GM23338 (cell line): Measurements from ENCODE around the gene PTAFR. TPM values are rescaled to one million over a fixed set of nuclear protein-coding genes. Genes with fewer than 3 reads are reported as not detected.
A peak's percentile ranks its signal among the peaks of the same experiment; 100 is the strongest.

Source experiments
- ATAC-seq: fragments of 200-7000 bp; cut with Tn5 transposase; 3 replicates; pipeline ENCODE4 v1.9.1; 2020
- DNase-seq: peaks from one replicate; pipeline ENCODE4 v3.0.0-alpha.2; 2015; ENCODE audit warnings: low spot score
- H2AFZ ChIP-seq: fragments of 200-600 bp; sonication (generic); 2 replicates; pipeline ENCODE4 v1.8.0; 2016; ENCODE audit warnings: antibody characterized with exemption, mild to moderate bottlenecking, moderate library complexity
- H3F3A ChIP-seq: fragments of 200-600 bp; sonication (generic); replicated peaks from 2 replicates; pipeline ENCODE4 v1.8.0; 2017; ENCODE audit warnings: antibody characterized with exemption, mixed run types, low read depth
- H3K27ac ChIP-seq: fragments of 200-600 bp; sonication (generic); 2 replicates; pipeline ENCODE4 v1.6.1; 2016; ENCODE audit warnings: low read depth
- H3K27me3 ChIP-seq: fragments of 200-600 bp; sonication (generic); 2 replicates; pipeline ENCODE4 v1.8.0; 2016; ENCODE audit warnings: mild to moderate bottlenecking, mixed run types, moderate library complexity; ENCODE audit not compliant: insufficient read depth
- H3K36me3 ChIP-seq: fragments of 200-600 bp; sonication (generic); 2 replicates; pipeline ENCODE4 v1.8.0; 2016; ENCODE audit warnings: mild to moderate bottlenecking; ENCODE audit not compliant: insufficient read depth
- H3K4me1 ChIP-seq: fragments of 200-600 bp; sonication (generic); 2 replicates; pipeline ENCODE4 v1.8.0; 2016; ENCODE audit warnings: mild to moderate bottlenecking, moderate library complexity; ENCODE audit not compliant: insufficient read depth
- H3K4me2 ChIP-seq: fragments of 200-600 bp; sonication (generic); 2 replicates; pipeline ENCODE4 v1.7.1; 2017; ENCODE audit warnings: mixed run types
- H3K4me3 ChIP-seq: fragments of 200-600 bp; sonication (generic); 2 replicates; pipeline ENCODE4 v1.6.1; 2016; ENCODE audit warnings: mixed run types
- H3K79me2 ChIP-seq: fragments of 200-600 bp; sonication (generic); replicated peaks from 2 replicates; pipeline ENCODE4 v1.8.0; 2017; ENCODE audit warnings: mild to moderate bottlenecking; ENCODE audit not compliant: insufficient read depth
- H3K9me2 ChIP-seq: fragments of 200-600 bp; sonication (generic); 2 replicates; pipeline ENCODE4 v1.8.0; 2017; ENCODE audit not compliant: insufficient read depth
- H4K20me1 ChIP-seq: fragments of 200-600 bp; sonication (generic); replicated peaks from 2 replicates; pipeline ENCODE4 v1.8.0; 2017; ENCODE audit warnings: mild to moderate bottlenecking; ENCODE audit not compliant: insufficient read depth
- H3K27ac Mint-ChIP-seq: 2 replicates; pipeline ENCODE4 v1.8.0; 2020; ENCODE audit warnings: inconsistent platforms, mild to moderate bottlenecking, moderate library complexity, mixed read lengths
- H3K27me3 Mint-ChIP-seq: 3 replicates; pipeline ENCODE4 v1.8.0; 2022; ENCODE audit warnings: low read depth, mild to moderate bottlenecking, moderate library complexity, mixed read lengths, inconsistent platforms; ENCODE audit not compliant: insufficient read depth, poor library complexity
- H3K36me3 Mint-ChIP-seq: 3 replicates; pipeline ENCODE4 v1.8.0; 2021; ENCODE audit warnings: low read depth, mild to moderate bottlenecking, inconsistent platforms, moderate library complexity, mixed read lengths
- H3K4me1 Mint-ChIP-seq: 3 replicates; pipeline ENCODE4 v1.8.0; 2020; ENCODE audit warnings: mild to moderate bottlenecking, inconsistent platforms, mixed read lengths
- H3K4me3 Mint-ChIP-seq: 3 replicates; pipeline ENCODE4 v1.8.0; 2021; ENCODE audit warnings: moderate library complexity, mild to moderate bottlenecking, inconsistent platforms, mixed read lengths
- H3K9me3 Mint-ChIP-seq: 3 replicates; pipeline ENCODE4 v1.8.0; 2020; ENCODE audit warnings: moderate library complexity, mild to moderate bottlenecking, inconsistent platforms, mixed read lengths
- CREB1 ChIP-seq: fragments of 250-450 bp; sonication (Bioruptor Pico); IDR thresholded peaks from 2 replicates; pipeline ENCODE4 v1.5.0; 2020; ENCODE audit warnings: low read depth, mild to moderate bottlenecking, moderate library complexity
- CTCF ChIP-seq, 2 experiments: fragments of 200-600 bp in 1 of 2; sonication (generic) in 1 of 2; conservative IDR thresholded peaks; 2 replicates each; pipeline versions ENCODE4 v1.5.1 to v1.6.1; 2016 to 2017; ENCODE audit warnings: antibody characterized with exemption in 2 of 2, low read depth in 2 of 2, mild to moderate bottlenecking in 2 of 2, moderate library complexity in 1 of 2
- EZH2 ChIP-seq: fragments of 200-600 bp; sonication (generic); IDR thresholded peaks from one replicate; pipeline ENCODE4 v1.8.0; 2017; ENCODE audit warnings: antibody characterized with exemption, mild to moderate bottlenecking, low read depth; ENCODE audit not compliant: unreplicated experiment
- EZH2phosphoT487 ChIP-seq: fragments of 200-600 bp; sonication (generic); IDR thresholded peaks from one replicate; pipeline ENCODE4 v1.8.1; 2018; ENCODE audit warnings: antibody characterized with exemption; ENCODE audit not compliant: unreplicated experiment
- JUNB ChIP-seq: IDR thresholded peaks from one replicate; pipeline ENCODE4 v1.6.1; 2016; ENCODE audit warnings: antibody characterized with exemption; ENCODE audit not compliant: unreplicated experiment
- NANOG ChIP-seq: IDR thresholded peaks from 2 replicates; pipeline ENCODE4 v1.6.1; 2016; ENCODE audit warnings: antibody characterized with exemption, borderline replicate concordance
- POLR2AphosphoS5 ChIP-seq: IDR thresholded peaks from 2 replicates; pipeline ENCODE4 v1.6.1; 2016; ENCODE audit warnings: antibody characterized with exemption, low read depth
- STAT1 ChIP-seq: IDR thresholded peaks from one replicate; pipeline ENCODE4 v1.6.1; 2016; ENCODE audit warnings: antibody characterized with exemption; ENCODE audit not compliant: unreplicated experiment
- ZNF114 ChIP-seq: fragments of 250-450 bp; sonication (Bioruptor Pico); IDR thresholded peaks from 2 replicates; pipeline ENCODE4 v1.5.0; 2020; ENCODE audit warnings: mild to moderate bottlenecking, moderate library complexity
- ZNF331 ChIP-seq: fragments of 250-450 bp; sonication (Bioruptor Pico); IDR thresholded peaks from 2 replicates; pipeline ENCODE4 v1.5.0; 2020; ENCODE audit warnings: low read depth, mild to moderate bottlenecking, moderate library complexity
- ZNF462 ChIP-seq: fragments of 250-450 bp; sonication (Bioruptor Pico); IDR thresholded peaks from 2 replicates; pipeline ENCODE4 v1.5.0; 2020; ENCODE audit warnings: mild to moderate bottlenecking, moderate library complexity
- polyA plus RNA-seq: library from polyadenylated mRNA; unstranded; fragments of >200 nt; fragmentation: Nextera tagmentation; extraction: Ambion mirVana; gene quantifications from 2 replicates; pipeline ENCODE4 v1.2.1, GENCODE V29; 2016
- total RNA-seq: library from RNA; depleted of rRNA; stranded (reverse); fragments of >200 nt; shearing (Covaris generic); gene quantifications from 2 replicates; pipeline ENCODE4 v1.2.3, GENCODE V29; 2014
- TF ChIP-seq, protein P1 (sequence below): IDR thresholded peaks from 2 replicates; pipeline ENCODE4 v1.6.1; 2016; ENCODE audit warnings: antibody characterized with exemption
- TF ChIP-seq, protein P2 (sequence below): IDR thresholded peaks from one replicate; pipeline ENCODE4 v1.6.1; 2018; ENCODE audit warnings: antibody characterized with exemption; ENCODE audit not compliant: unreplicated experiment

PTAFR gene
- total and polyA plus RNA-seq, 2 experiments from 2014 or later, result 0.29 to 0.76 TPM

- Mint-ChIP-seq H3K4me1 (peaks cover 12% of the 10 kb centered on the region), H3K9me3 (no peaks in the 10 kb centered on the region), H3K4me3 (no peak overlapping the region), H3K27ac (no peak overlapping the region), H3K27me3 (peaks cover 3% of the 10 kb centered on the region), H3K36me3 (no peaks in the 10 kb centered on the region)
- Histone ChIP-seq H3K4me2 (no peak overlapping the region), H4K20me1 (no peaks in the 10 kb centered on the region), H3K4me3 (no peak overlapping the region), H3K27ac (no peak overlapping the region), H3K79me2 (no peaks in the 10 kb centered on the region), H3K4me1 (no peaks in the 10 kb centered on the region; the same call in 1 of the 2 replicates), H3K9me2 (0 out of 2 replicates have a peak, but pooled peaks cover 9% of the 10 kb centered on the region), H2AFZ (peak overlapping the region; percentile 25; the same call in 1 of the 2 replicates), H3K36me3 (no peaks in the 10 kb centered on the region), H3F3A (no peaks in the 10 kb centered on the region; the same call in 1 of the 2 replicates), H3K27me3 (no peaks in the 10 kb centered on the region)
- ATAC-seq (no peak), DNase-seq (no peak)
- no peak for TF ChIP-seq ZNF331 (CRISPR knock-in tag)
- TF ChIP-seq, protein P1, sequence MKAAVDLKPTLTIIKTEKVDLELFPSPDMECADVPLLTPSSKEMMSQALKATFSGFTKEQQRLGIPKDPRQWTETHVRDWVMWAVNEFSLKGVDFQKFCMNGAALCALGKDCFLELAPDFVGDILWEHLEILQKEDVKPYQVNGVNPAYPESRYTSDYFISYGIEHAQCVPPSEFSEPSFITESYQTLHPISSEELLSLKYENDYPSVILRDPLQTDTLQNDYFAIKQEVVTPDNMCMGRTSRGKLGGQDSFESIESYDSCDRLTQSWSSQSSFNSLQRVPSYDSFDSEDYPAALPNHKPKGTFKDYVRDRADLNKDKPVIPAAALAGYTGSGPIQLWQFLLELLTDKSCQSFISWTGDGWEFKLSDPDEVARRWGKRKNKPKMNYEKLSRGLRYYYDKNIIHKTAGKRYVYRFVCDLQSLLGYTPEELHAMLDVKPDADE, result no peak
- TF ChIP-seq EZH2, result no peak
- TF ChIP-seq ZNF462 (CRISPR knock-in tag), result no peak
- no peak for TF ChIP-seq JUNB
- TF ChIP-seq CREB1 (CRISPR knock-in tag), result no peak
- no peak for TF ChIP-seq CTCF (conservative IDR thresholded peaks at IDR 0.05; ENCODE audit: low read depth in 2 of 2)
- no peak for TF ChIP-seq STAT1
- no peak for TF ChIP-seq NANOG
- no peak for TF ChIP-seq ZNF114 (CRISPR knock-in tag)
- no peak for TF ChIP-seq EZH2phosphoT487
- TF ChIP-seq, protein P2, sequence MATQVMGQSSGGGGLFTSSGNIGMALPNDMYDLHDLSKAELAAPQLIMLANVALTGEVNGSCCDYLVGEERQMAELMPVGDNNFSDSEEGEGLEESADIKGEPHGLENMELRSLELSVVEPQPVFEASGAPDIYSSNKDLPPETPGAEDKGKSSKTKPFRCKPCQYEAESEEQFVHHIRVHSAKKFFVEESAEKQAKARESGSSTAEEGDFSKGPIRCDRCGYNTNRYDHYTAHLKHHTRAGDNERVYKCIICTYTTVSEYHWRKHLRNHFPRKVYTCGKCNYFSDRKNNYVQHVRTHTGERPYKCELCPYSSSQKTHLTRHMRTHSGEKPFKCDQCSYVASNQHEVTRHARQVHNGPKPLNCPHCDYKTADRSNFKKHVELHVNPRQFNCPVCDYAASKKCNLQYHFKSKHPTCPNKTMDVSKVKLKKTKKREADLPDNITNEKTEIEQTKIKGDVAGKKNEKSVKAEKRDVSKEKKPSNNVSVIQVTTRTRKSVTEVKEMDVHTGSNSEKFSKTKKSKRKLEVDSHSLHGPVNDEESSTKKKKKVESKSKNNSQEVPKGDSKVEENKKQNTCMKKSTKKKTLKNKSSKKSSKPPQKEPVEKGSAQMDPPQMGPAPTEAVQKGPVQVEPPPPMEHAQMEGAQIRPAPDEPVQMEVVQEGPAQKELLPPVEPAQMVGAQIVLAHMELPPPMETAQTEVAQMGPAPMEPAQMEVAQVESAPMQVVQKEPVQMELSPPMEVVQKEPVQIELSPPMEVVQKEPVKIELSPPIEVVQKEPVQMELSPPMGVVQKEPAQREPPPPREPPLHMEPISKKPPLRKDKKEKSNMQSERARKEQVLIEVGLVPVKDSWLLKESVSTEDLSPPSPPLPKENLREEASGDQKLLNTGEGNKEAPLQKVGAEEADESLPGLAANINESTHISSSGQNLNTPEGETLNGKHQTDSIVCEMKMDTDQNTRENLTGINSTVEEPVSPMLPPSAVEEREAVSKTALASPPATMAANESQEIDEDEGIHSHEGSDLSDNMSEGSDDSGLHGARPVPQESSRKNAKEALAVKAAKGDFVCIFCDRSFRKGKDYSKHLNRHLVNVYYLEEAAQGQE, result no peak
- TF ChIP-seq POLR2AphosphoS5, result no peak
These were observed 66.9 kb downstream of the PTAFR start for GRCh38 chr1:28109639-28110038.
